Erythroblast (primary cell): ENCODE measurements around the gene PBX1.

Experiments used
- GATA1 ChIP-seq: IDR thresholded peaks from 2 replicates; pipeline ENCODE4 v1.6.1; 2011; ENCODE audit warnings: low read depth, mild to moderate bottlenecking, control low read depth, low read length, moderate library complexity
- POLR2A ChIP-seq: IDR thresholded peaks from 2 replicates; pipeline ENCODE4 v1.6.1; 2011; ENCODE audit warnings: mild to moderate bottlenecking, low read length

DNA sequence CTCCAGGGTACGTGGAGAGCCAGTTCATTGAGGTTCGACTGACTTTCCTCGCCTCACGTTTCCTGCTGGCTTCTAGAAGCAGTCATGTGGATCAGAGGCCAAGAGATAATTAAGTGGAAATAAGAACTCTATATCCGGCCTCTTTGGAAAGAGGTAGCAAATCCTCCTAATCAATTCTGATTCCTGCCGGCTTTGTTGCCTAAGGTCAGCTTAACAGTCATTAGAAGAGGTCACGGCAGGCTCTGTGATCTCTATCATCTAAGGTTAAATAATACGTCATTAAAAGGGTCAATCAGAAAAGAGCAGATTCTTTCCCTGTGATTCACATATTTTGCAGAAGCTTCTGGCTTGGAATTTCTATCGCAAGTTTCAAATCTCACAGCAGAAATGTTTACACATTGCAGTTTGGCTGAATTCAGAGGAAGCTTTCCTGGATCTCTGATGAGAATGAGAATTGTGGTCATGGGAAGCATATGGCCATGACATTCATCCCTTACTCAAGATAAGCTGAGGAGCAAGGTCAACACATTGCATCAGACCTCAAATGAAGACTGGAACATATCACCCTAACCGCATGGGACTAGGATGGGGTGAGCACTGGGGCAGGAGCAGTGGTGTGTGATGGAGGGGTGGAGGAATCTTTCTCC, 189.4 kb downstream of the PBX1 start:
- TF ChIP-seq POLR2A (no peak), GATA1 (no peak)
